Umbilical cord (tissue), 2 donors: ENCODE measurements around the gene DTHD1. TPM values are rescaled to one million over a fixed set of nuclear protein-coding genes. Genes with fewer than 3 reads are reported as not detected.

Source experiments
- DNase-seq: peaks from one replicate; pipeline ENCODE4 v3.0.0-alpha.2; 2015; ENCODE audit warnings: low spot score
- total RNA-seq: library from RNA; depleted of rRNA; stranded (reverse); fragments of >200 nt; gene quantifications from one replicate; pipeline ENCODE4 v1.2.3, GENCODE V29; 2014; ENCODE audit warnings: low replicate concordance; ENCODE audit not compliant: insufficient read depth

The DTHD1 gene
- total RNA-seq, 1 donor from 2014 or later = 7.9 TPM

- no peak for DNase-seq
Observed at GRCh38 chr4:36313703-36314102, 32.3 kb downstream of the DTHD1 start.

GRCh38 chr4:36316607-36317006 lies 35.2 kb downstream of the DTHD1 start:
- peak; percentile 41 for DNase-seq

GRCh38 chr4:36317721-36318120 lies 36.3 kb downstream of the DTHD1 start:
- DNase-seq = no peak

- no peak for DNase-seq
Observed at GRCh38 chr4:36320117-36320896, 38.9 kb downstream of the DTHD1 start.

- DNase-seq = peak; percentile 5
Observed at GRCh38 chr4:36321176-36321575, 39.8 kb downstream of the DTHD1 start.

GRCh38 chr4:36322921-36323354 lies 41.5 kb downstream of the DTHD1 start:
- DNase-seq = no peak

- peak; percentile 6 for DNase-seq
Observed at GRCh38 chr4:36323816-36324419, 42.5 kb downstream of the DTHD1 start.

GRCh38 chr4:36324808-36325207 lies 43.4 kb downstream of the DTHD1 start:
- no peak for DNase-seq

- no peak for DNase-seq
Observed at GRCh38 chr4:36325499-36325898, 44.1 kb downstream of the DTHD1 start.

- no peak for DNase-seq
Observed at GRCh38 chr4:36325926-36326325, 44.5 kb downstream of the DTHD1 start.

GRCh38 chr4:36326476-36327029 lies 45.1 kb downstream of the DTHD1 start:
- no peak for DNase-seq

GRCh38 chr4:36327400-36327799 lies 46.0 kb downstream of the DTHD1 start:
- no peak for DNase-seq

- no peak for DNase-seq
Observed at GRCh38 chr4:36328130-36328529, 46.7 kb downstream of the DTHD1 start.

- DNase-seq = no peak
Observed at GRCh38 chr4:36329228-36329627, 47.8 kb downstream of the DTHD1 start.

- DNase-seq = no peak
Observed at GRCh38 chr4:36330796-36331195, 49.4 kb downstream of the DTHD1 start.

- DNase-seq = no peak
Observed at GRCh38 chr4:36332023-36332781, 50.8 kb downstream of the DTHD1 start.

- DNase-seq = no peak
Observed at GRCh38 chr4:36332782-36333131, 51.3 kb downstream of the DTHD1 start.

GRCh38 chr4:36333303-36333877 lies 52.0 kb downstream of the DTHD1 start:
- DNase-seq = no peak

- no peak for DNase-seq
Observed at GRCh38 chr4:36337665-36338185, 56.3 kb downstream of the DTHD1 start.

- no peak for DNase-seq
Observed at GRCh38 chr4:36338973-36339372, 57.6 kb downstream of the DTHD1 start.

- no peak for DNase-seq
Observed at GRCh38 chr4:36341936-36342335, 60.5 kb downstream of the DTHD1 start.
